ENCODE results near the gene SOAT2.
"Not testable (repeated sequence)": the region's sequence is repeated elsewhere in the genome, so short reads cannot be mapped to it uniquely, and the experiment has no call there.

The SOAT2 gene

GRCh38 chr12:53086361-53086760 is 16.9 kb upstream of the SOAT2 start:
- FAIRE-seq: no peak

DNA sequence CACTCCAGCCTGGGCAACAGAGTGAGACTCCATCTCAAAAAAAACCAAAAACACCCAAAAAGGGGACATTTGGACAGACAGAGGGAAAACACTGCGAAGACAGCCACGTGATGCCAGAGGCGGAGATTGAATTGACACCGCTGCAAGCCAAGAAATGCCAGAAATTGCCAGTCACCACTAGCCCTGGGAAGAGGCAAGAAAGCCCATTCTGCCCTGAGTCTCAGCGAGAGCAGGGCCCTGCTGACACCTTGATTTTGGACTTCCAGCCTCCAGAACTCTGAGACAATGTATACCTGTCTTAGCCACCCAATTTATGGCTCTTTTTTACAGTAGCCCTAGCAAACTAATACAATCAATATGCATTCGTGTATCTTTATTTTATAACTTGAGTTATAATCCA is 13.2 kb upstream of the SOAT2 start:
- no peak for FAIRE-seq

GRCh38 chr12:53090554-53090953 is 12.7 kb upstream of the SOAT2 start:
- no peak for FAIRE-seq

GRCh38 chr12:53091756-53092155 is 11.5 kb upstream of the SOAT2 start:
- no peak for FAIRE-seq

DNA sequence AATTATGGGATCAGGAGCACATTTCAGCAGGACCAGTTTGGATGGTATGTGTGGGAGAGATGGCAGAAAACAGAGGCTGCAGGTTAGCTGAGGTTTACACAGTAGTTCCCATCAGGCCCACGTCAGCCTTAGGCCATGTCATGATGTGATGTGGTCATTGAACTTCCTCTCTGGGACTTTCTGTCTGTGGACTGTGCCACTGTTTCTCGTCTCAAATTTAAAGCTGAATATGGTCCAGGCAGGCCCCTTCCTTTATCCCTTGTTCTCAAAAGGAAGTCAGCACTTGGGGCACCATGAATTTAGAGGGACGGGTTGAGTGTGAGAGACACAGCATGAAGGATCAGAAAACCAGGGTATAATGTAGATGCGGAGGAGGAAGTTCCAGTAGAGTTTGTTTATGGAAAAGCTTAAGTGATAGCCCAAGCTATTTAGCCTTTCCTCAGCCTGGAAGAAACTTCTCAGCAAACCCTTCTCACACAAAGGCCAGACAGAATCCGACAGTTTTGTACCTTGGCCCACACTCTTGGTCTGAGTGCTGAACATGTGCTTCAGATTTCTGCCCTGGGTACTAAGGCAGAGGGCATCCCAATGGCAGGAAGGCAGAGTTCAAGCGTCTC is 9.4 kb upstream of the SOAT2 start:
- no peak for FAIRE-seq

- no peak for FAIRE-seq
Measured at GRCh38 chr12:53094394-53094787, 8.9 kb upstream of the SOAT2 start.

GRCh38 chr12:53094796-53095595 is 8.3 kb upstream of the SOAT2 start:
- FAIRE-seq: not testable (repeated sequence)

GRCh38 chr12:53095596-53095895 is 7.7 kb upstream of the SOAT2 start:
- not testable (repeated sequence) for FAIRE-seq

- no peak for FAIRE-seq
Measured at GRCh38 chr12:53096089-53096741, 7.1 kb upstream of the SOAT2 start.

- no peak for FAIRE-seq
Measured at GRCh38 chr12:53096759-53097158, 6.5 kb upstream of the SOAT2 start.

DNA sequence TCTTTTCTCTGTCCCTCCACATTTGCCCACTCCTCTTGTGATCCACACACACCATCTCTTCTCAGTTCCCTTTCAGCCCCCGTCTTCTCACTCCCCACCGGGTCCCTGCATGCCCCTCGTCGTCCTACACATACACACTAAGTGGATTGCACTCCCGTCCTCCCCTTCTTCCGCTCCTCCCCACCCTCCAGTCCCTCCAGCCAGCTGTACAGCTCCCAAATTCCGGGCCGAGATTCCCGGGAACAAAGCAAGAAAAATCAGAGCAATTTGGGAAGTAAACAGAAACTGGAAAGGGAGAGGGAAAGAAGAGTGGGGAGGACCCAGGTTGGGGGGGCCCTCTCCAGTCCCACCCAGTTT is 6.1 kb upstream of the SOAT2 start:
- FAIRE-seq: no peak

DNA sequence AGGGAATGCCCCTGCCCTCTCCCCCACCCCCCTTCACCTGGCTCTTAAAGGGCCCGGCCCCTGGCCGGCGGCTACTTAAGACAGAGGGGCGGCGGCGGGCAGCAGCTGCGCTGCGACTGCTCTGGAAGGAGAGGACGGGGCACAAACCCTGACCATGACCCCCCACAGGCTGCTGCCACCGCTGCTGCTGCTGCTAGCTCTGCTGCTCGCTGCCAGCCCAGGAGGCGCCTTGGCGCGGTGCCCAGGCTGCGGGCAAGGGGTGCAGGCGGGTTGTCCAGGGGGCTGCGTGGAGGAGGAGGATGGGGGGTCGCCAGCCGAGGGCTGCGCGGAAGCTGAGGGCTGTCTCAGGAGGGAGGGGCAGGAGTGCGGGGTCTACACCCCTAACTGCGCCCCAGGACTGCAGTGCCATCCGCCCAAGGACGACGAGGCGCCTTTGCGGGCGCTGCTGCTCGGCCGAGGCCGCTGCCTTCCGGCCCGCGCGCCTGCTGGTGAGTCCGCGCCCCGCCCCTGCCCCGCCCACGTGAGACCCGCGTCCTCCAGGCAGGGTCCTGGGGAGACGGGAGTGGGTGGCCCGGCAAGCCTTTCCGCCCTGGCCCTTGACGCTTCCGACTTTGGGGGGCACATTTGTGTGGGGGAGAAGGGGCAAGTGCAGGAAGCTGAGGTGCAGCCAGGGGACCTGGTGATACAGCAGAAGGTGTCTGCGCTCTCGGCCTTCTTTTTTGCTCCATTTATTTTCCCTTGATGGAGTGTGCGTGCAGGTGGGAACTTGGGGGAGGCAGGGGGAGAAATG is 5.5 kb upstream of the SOAT2 start, which contains the start of gene IGFBP6:
TSS of gene IGFBP6 (plus strand) at position 104 of the 790 bp plus-strand sequence. CDS start at position 155, 51 bp downstream.
- no peak for FAIRE-seq

GRCh38 chr12:53098354-53098981 is 4.8 kb upstream of the SOAT2 start:
- FAIRE-seq: no peak

GRCh38 chr12:53099071-53099882 is 4.0 kb upstream of the SOAT2 start:
- no peak for FAIRE-seq

GRCh38 chr12:53100466-53101151 is 2.7 kb upstream of the SOAT2 start:
- FAIRE-seq: no peak

GRCh38 chr12:53101266-53101665 is 2.0 kb upstream of the SOAT2 start:
- FAIRE-seq: no peak

GRCh38 chr12:53101931-53102781 is 1.1 kb upstream of the SOAT2 start:
- FAIRE-seq: no peak

DNA sequence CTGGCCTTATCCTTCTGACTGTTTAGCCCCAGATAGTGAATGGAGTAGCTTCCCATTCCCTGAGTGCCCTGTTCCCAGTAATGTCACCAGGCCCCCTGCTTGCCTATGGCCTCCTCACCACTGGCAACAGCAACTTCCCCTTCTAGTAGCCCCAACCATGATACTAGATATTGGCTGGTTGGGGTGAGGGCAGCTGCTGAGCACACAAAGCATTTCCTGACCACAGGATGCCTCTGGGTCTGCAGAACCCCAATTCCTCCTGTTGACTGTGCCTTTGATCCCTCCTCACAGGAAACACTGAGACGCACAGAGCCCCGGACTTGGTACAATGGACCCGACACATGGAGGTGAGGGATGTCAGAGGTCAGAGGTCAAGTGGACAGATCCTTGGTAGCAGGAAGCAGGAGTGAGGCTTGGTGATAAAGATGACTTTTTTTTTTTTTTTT is 597 bp downstream of the SOAT2 start:
- no peak for FAIRE-seq

DNA sequence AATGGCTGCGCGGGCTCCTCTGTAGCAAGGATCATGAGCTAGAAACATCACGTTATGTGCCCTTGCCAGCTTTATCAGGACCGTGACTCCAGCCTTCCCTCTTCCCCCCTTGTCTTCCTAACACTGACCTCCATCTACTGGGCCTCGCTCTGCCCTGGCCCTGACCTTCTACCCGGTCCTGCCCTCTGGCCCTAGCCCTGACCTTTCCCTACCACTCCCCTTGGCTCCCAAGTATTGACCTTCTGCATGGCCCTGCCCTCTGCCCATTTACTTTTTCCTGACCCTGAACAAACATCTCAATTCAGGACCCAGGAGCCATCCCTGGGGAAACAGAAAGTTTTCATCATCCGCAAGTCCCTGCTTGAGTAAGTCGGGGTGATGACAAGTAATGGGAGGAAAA is 2.0 kb downstream of the SOAT2 start:
- FAIRE-seq: no peak

DNA sequence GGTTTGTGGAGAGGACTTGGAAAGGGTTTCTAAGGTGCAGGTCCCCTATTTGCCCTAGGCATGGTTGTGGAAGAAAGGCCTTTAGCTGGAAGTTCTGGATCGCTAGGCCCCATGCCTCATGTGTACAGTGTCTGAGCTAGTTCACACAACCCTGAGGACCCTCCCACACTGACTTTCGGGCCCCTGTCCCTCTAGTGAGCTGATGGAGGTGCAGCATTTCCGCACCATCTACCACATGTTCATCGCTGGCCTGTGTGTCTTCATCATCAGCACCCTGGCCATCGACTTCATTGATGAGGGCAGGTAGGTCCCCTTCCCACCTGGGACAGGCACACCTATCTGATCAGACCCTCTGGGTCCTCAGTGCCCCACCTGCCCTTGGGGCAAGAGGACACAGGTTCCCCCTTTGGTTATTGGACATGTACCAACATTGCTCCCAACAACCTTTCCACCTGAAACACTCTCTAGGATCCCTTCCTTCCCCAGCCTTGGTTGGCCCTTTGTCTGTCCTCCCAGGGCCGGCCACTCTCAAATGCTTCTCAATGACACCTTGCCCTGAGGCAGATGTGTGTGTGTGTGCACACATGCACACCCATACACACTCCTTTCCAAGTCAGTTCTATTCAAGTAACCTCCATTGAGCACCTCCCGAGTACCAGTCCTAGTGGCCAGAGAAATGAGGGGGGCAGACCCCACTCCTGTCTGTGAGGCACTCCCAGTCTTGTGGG is 2.6 kb downstream of the SOAT2 start:
- FAIRE-seq: no peak
